K562 (cell line): ENCODE measurements around the gene SLC3A2. TPM values are rescaled to one million over a fixed set of nuclear protein-coding genes. Genes with fewer than 3 reads are reported as not detected.

Experiments used
- ATAC-seq: fragments of 200-7000 bp; cut with Tn5 transposase; 3 replicates; pipeline ENCODE4 v1.9.1; 2020; ENCODE audit warnings: moderate library complexity
- BruUV-seq: library from RNA; stranded (reverse); fragments of 400-500 nt; replicated peaks from 2 replicates; lab custom pipeline; 2021; lab: Mats Ljungman, UMichigan
- CTCF ChIA-PET: fragments of 300-600 bp; formaldehyde crosslinking; extraction: SDS; loops from one replicate; lab custom pipeline; 2021; ENCODE audit warnings: low intra/inter-chr PET ratio; lab: Yijun Ruan, JAX
- POLR2A ChIA-PET: fragments of 300-600, 350-650 bp; sonication (Branson Sonifier 250); formaldehyde crosslinking; extraction: SDS; loops from one replicate; lab custom pipeline; 2021; ENCODE audit warnings: antibody characterized with exemption, inconsistent platforms; lab: Yijun Ruan, JAX
- DNase-seq, 4 experiments: peaks; one replicate each; pipeline versions ENCODE4 v3.0.0 to v3.0.0-alpha.2; 2011 to 2018; ENCODE audit warnings: low spot score in 3 of 4, mixed read lengths in 3 of 4; ENCODE audit errors: extremely low read depth in 1 of 4
- FAIRE-seq: peaks from 2 replicates; lab custom pipeline; 2011; peaks lifted over from hg19 to GRCh38; lab: Jason Lieb, UNC
- H2AFZ ChIP-seq: 2 replicates; pipeline ENCODE4 v1.6.0; 2011; ENCODE audit warnings: low read depth, low read length, control low read depth, inconsistent platforms
- H3K27ac ChIP-seq: fragments of 200-600 bp; 3 replicates; pipeline ENCODE4 v1.8.0; 2011; ENCODE audit warnings: low read depth, mild to moderate bottlenecking, control low read depth, inconsistent platforms, low read length, moderate library complexity, mixed read lengths; ENCODE audit errors: extremely low read depth
- H3K27me3 ChIP-seq, 2 experiments: fragments of 300-600 bp in 1 of 2; 2 replicates in 1 of 2; 3 replicates in 1 of 2; pipeline versions ENCODE4 v1.6.0 to v1.8.0; 2011; ENCODE audit warnings: inconsistent platforms in 2 of 2, low read length in 2 of 2, mild to moderate bottlenecking in 1 of 2, mixed read lengths in 1 of 2, moderate library complexity in 1 of 2; ENCODE audit not compliant: control insufficient read depth in 2 of 2, insufficient read depth in 2 of 2
- H3K36me3 ChIP-seq: fragments of 300-600 bp; 3 replicates; pipeline ENCODE4 v1.8.0; 2011; ENCODE audit warnings: mild to moderate bottlenecking, low read length, inconsistent platforms; ENCODE audit not compliant: control insufficient read depth, insufficient read depth
- H3K4me1 ChIP-seq, 2 experiments: fragments of 200-600 bp in 1 of 2; replicated peaks in 1 of 2; 2 replicates in 1 of 2; 3 replicates in 1 of 2; pipeline versions ENCODE4 v1.5.1 to v1.8.0; 2011; ENCODE audit warnings: inconsistent platforms in 2 of 2, low read length in 2 of 2, mild to moderate bottlenecking in 1 of 2, mixed read lengths in 1 of 2, moderate library complexity in 1 of 2; ENCODE audit not compliant: control insufficient read depth in 2 of 2, insufficient read depth in 2 of 2
- H3K4me2 ChIP-seq: 2 replicates; pipeline ENCODE4 v1.6.1; 2011; ENCODE audit warnings: low read length, control low read depth, inconsistent platforms, mixed read lengths; ENCODE audit not compliant: insufficient read depth
- H3K4me3 ChIP-seq: fragments of 200-600 bp; sonication (generic), shearing (Covaris generic); 2 replicates; pipeline ENCODE4 v1.5.1; 2016; ENCODE audit warnings: control low read depth, inconsistent platforms
- H3K79me2 ChIP-seq: fragments of 200-600 bp; 3 replicates; pipeline ENCODE4 v1.8.0; 2011; ENCODE audit warnings: low read length, inconsistent platforms; ENCODE audit not compliant: control insufficient read depth, insufficient read depth
- H3K9ac ChIP-seq, 2 experiments: 2 replicates each; pipeline versions ENCODE4 v1.6.0 to v1.6.1; 2011; ENCODE audit warnings: low read depth in 2 of 2, low read length in 2 of 2, control low read depth in 1 of 2, inconsistent platforms in 1 of 2, mild to moderate bottlenecking in 1 of 2, mixed read lengths in 1 of 2; ENCODE audit not compliant: insufficient read depth in 1 of 2
- H3K9me1 ChIP-seq: one replicate; pipeline ENCODE4 v1.6.0; 2011; ENCODE audit warnings: inconsistent platforms, mild to moderate bottlenecking, low read length, moderate library complexity; ENCODE audit not compliant: control insufficient read depth, insufficient read depth
- H3K9me3 ChIP-seq: replicated peaks from 2 replicates; pipeline ENCODE4 v1.5.1; 2011; ENCODE audit warnings: low read depth, low read length, inconsistent platforms; ENCODE audit not compliant: control insufficient read depth, insufficient read depth
- H4K20me1 ChIP-seq: replicated peaks from 2 replicates; pipeline ENCODE4 v1.6.1; 2011; ENCODE audit warnings: low read length, inconsistent platforms, mixed read lengths; ENCODE audit not compliant: control insufficient read depth, insufficient read depth
- C11orf30 ChIP-seq: fragments of 450-650 bp; IDR thresholded peaks from 2 replicates; pipeline ENCODE4 v1.6.1; 2016; ENCODE audit warnings: low read depth, mild to moderate bottlenecking
- EHMT2 ChIP-seq: fragments of 450-650 bp; IDR thresholded peaks from 2 replicates; pipeline ENCODE4 v1.6.1; 2018; ENCODE audit warnings: antibody characterized with exemption
- GABPB1 ChIP-seq: sonication (generic); formaldehyde crosslinking; IDR thresholded peaks from 2 replicates; pipeline ENCODE4 v1.8.0; 2022; ENCODE audit warnings: mild to moderate bottlenecking, missing genetic modification reagents
- SNRNP70 ChIP-seq: fragments of 200-400 bp; formaldehyde crosslinking; optimal IDR thresholded peaks from 2 replicates; pipeline ENCODE3; 2017; ENCODE audit warnings: low read depth, low read length
- SOX6 ChIP-seq: fragments of 450-650 bp; IDR thresholded peaks from 2 replicates; pipeline ENCODE4 v1.6.1; 2014; ENCODE audit warnings: mild to moderate bottlenecking
- STAT5A ChIP-seq: IDR thresholded peaks from 2 replicates; pipeline ENCODE4 v1.6.1; 2012; ENCODE audit warnings: low read length, inconsistent platforms, borderline replicate concordance
- TBL1XR1 ChIP-seq, 2 experiments: IDR thresholded peaks; 2 replicates each; pipeline ENCODE4 v1.6.1; 2012; ENCODE audit warnings: improper control_type of control experiment in 2 of 2, low read length in 2 of 2, mild to moderate bottlenecking in 1 of 2
- ZNF445 ChIP-seq: fragments of 250-450 bp; sonication (Bioruptor Pico); IDR thresholded peaks from 2 replicates; pipeline ENCODE4 v1.4.0; 2020; ENCODE audit warnings: low read depth, mild to moderate bottlenecking, moderate library complexity
- ZNF695 ChIP-seq: fragments of 450-650 bp; formaldehyde crosslinking; IDR thresholded peaks from 2 replicates; pipeline ENCODE4 v1.4.0; 2020; ENCODE audit warnings: mild to moderate bottlenecking, moderate library complexity
- whole genome bisulfite sequencing: fragments of 100-300 bp; shearing (Covaris generic); methylation state at CpG from one replicate; pipeline ENCODE4 v1.1.6; 2016; ENCODE audit warnings: low coverage, mixed read lengths; ENCODE audit not compliant: insufficient coverage; ENCODE audit errors: missing lambda C conversion rate; 5-methylcytosine and 5-hydroxymethylcytosine counted together
- in situ Hi-C: fragments of 300-500 bp; cut with MboI; formaldehyde crosslinking; loops from 4 replicates; pipeline ENCODE4 v1.15.0; 2018; ENCODE audit warnings: inconsistent platforms, mixed read lengths
- intact Hi-C: fragments of 100-400 bp; cut with micrococcal nuclease; formaldehyde crosslinking; loops from 2 replicates; pipeline ENCODE4 v1.14.2; 2022
- polyA plus RNA-seq, 8 experiments: library from polyadenylated mRNA; depleted of rRNA in 4 of 8; stranded (reverse) in 5 of 8; unstranded in 3 of 8; fragments of >200 nt; fragmentation: Nextera tagmentation in 2 of 8; fragmentation: Illumina TruSeq in 1 of 8; extraction: Ambion mirVana in 2 of 8; extraction: Trizol in 1 of 8; gene quantifications; 2 replicates each; pipeline versions ENCODE4 v1.2.1 to v1.2.3, GENCODE V29; 2011 to 2014; ENCODE audit warnings: inconsistent platforms in 1 of 8, missing spikeins in 1 of 8
- total RNA-seq, 7 experiments: library from RNA; depleted of rRNA in 6 of 7; stranded (reverse); fragments of >200 nt in 6 of 7; fragmentation: Illumina TruSeq in 2 of 7; extraction: Trizol in 2 of 7; gene quantifications; 2 replicates each; pipeline versions ENCODE4 v1.2.1 to v1.2.3, GENCODE V29; 2011 to 2021; ENCODE audit warnings: low replicate concordance in 1 of 7
- TF ChIP-seq, protein P1 (sequence below): fragments of 450-650 bp; IDR thresholded peaks from 2 replicates; pipeline ENCODE4 v1.7.0; 2016; ENCODE audit warnings: borderline replicate concordance
- TF ChIP-seq, protein P2 (sequence below): fragments of 250-450 bp; sonication (Bioruptor Pico); IDR thresholded peaks from 2 replicates; pipeline ENCODE4 v1.4.0; 2020; ENCODE audit warnings: mild to moderate bottlenecking
- TF ChIP-seq, protein P3 (sequence below): sonication (generic); formaldehyde crosslinking; IDR thresholded peaks from 2 replicates; pipeline ENCODE4 v1.8.0; 2022; ENCODE audit warnings: mild to moderate bottlenecking, missing genetic modification reagents

SLC3A2 gene
- total and polyA plus RNA-seq, 9 of the 15 experiments (the other 6 are each of a cell fraction or from before 2014, with no cell fraction given) = 20.0 to 296 (median 214) TPM

DNA sequence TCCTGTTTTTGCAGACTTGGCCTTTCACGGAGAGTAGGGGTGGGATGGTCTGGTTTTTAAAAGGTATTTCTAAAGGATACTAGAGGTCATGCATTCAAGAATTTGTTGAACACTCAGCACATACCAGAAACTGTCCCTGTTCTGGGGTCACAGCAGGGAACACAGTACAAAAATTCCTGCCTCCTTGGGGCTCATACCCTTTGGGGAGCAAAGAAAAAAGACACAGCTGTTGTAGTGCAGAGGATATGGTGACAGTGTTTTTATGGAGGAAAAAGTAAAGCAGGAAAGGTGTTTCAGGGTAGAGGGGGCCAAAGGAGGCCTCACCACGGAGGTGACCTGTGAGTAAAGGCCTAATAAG, 8.4 kb downstream of the SLC3A2 start:
- H2AFZ ChIP-seq = no peak overlapping the region
- in situ Hi-C loops = no loop called here
- no peak for FAIRE-seq
- 18% methylated on average over 2 of the region's 2 CpGs for WGBS
- peak overlapping the region; percentile 30 for H3K27ac ChIP-seq
- no TSS peak for BruUV-seq
- ATAC-seq = peak; percentile 35
- H3K9me1 ChIP-seq = peaks cover under 1% of the 10 kb centered on the region
- H4K20me1 ChIP-seq = peaks cover 48% of the 10 kb centered on the region
- peak overlapping the region in 1 of 2 experiments; percentile 75; a peak in 3 of 4 replicates for H3K9ac ChIP-seq
- H3K4me1 ChIP-seq = peaks cover 58 to 70% of the 10 kb centered on the region in 2 experiments
- H3K9me3 ChIP-seq = no peaks in the 10 kb centered on the region
- intact Hi-C loops = loop anchor here (10.0 kb wide), 1 partner anchor 294 kb away; the partner anchor contains the start of gene TUT1
- peaks cover 55% of the 10 kb centered on the region for H3K36me3 ChIP-seq
- DNase-seq = no peak
- H3K27me3 ChIP-seq = no peaks in the 10 kb centered on the region
- no peak overlapping the region for H3K4me3 ChIP-seq
- H3K4me2 ChIP-seq = peak overlapping the region; percentile 56
- H3K79me2 ChIP-seq = peaks cover 34% of the 10 kb centered on the region
- ChIA-PET POLR2A (interaction anchor here (0.6 to 13.1 kb wide), 20 partner anchors 7 to 215 kb away, joined by 3 to 180 read pairs (median 6); partner anchors contain the start of genes SLC3A2, STX5, TMEM179B and ZBTB3), CTCF (no interaction called here)
- TF ChIP-seq STAT5A (0 out of 2 replicates have a peak, but pooled peaks have one; percentile 37), GABPB1 (peak; percentile 15; the same call in 1 of the 2 replicates), SOX6 (no peak), ZNF445 (CRISPR knock-in tag) (no peak), SNRNP70 (no peak), ZNF695 (CRISPR knock-in tag) (no peak), C11orf30 (peak; percentile 47; the same call in 1 of the 2 replicates), EHMT2 (no peak), TBL1XR1 (IDR thresholded peaks at IDR 0.05; ENCODE audit: low read length in 2 of 2) (no peak)
- TF ChIP-seq, protein P1, sequence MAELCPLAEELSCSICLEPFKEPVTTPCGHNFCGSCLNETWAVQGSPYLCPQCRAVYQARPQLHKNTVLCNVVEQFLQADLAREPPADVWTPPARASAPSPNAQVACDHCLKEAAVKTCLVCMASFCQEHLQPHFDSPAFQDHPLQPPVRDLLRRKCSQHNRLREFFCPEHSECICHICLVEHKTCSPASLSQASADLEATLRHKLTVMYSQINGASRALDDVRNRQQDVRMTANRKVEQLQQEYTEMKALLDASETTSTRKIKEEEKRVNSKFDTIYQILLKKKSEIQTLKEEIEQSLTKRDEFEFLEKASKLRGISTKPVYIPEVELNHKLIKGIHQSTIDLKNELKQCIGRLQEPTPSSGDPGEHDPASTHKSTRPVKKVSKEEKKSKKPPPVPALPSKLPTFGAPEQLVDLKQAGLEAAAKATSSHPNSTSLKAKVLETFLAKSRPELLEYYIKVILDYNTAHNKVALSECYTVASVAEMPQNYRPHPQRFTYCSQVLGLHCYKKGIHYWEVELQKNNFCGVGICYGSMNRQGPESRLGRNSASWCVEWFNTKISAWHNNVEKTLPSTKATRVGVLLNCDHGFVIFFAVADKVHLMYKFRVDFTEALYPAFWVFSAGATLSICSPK = no peak
- TF ChIP-seq, protein P2, sequence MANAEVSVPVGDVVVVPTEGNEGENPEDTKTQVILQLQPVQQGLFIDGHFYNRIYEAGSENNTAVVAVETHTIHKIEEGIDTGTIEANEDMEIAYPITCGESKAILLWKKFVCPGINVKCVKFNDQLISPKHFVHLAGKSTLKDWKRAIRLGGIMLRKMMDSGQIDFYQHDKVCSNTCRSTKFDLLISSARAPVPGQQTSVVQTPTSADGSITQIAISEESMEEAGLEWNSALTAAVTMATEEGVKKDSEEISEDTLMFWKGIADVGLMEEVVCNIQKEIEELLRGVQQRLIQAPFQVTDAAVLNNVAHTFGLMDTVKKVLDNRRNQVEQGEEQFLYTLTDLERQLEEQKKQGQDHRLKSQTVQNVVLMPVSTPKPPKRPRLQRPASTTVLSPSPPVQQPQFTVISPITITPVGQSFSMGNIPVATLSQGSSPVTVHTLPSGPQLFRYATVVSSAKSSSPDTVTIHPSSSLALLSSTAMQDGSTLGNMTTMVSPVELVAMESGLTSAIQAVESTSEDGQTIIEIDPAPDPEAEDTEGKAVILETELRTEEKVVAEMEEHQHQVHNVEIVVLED = no peak
- TF ChIP-seq, protein P3, sequence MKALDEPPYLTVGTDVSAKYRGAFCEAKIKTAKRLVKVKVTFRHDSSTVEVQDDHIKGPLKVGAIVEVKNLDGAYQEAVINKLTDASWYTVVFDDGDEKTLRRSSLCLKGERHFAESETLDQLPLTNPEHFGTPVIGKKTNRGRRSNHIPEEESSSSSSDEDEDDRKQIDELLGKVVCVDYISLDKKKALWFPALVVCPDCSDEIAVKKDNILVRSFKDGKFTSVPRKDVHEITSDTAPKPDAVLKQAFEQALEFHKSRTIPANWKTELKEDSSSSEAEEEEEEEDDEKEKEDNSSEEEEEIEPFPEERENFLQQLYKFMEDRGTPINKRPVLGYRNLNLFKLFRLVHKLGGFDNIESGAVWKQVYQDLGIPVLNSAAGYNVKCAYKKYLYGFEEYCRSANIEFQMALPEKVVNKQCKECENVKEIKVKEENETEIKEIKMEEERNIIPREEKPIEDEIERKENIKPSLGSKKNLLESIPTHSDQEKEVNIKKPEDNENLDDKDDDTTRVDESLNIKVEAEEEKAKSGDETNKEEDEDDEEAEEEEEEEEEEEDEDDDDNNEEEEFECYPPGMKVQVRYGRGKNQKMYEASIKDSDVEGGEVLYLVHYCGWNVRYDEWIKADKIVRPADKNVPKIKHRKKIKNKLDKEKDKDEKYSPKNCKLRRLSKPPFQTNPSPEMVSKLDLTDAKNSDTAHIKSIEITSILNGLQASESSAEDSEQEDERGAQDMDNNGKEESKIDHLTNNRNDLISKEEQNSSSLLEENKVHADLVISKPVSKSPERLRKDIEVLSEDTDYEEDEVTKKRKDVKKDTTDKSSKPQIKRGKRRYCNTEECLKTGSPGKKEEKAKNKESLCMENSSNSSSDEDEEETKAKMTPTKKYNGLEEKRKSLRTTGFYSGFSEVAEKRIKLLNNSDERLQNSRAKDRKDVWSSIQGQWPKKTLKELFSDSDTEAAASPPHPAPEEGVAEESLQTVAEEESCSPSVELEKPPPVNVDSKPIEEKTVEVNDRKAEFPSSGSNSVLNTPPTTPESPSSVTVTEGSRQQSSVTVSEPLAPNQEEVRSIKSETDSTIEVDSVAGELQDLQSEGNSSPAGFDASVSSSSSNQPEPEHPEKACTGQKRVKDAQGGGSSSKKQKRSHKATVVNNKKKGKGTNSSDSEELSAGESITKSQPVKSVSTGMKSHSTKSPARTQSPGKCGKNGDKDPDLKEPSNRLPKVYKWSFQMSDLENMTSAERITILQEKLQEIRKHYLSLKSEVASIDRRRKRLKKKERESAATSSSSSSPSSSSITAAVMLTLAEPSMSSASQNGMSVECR (CRISPR knock-in tag) = no peak
